HEK293 (cell line): ENCODE results near the gene KCNQ2.

Experiments
- CTCF ChIA-PET: fragments of 350-600 bp; formaldehyde crosslinking; extraction: SDS; loops from one replicate; lab custom pipeline; 2021; ENCODE audit warnings: antibody characterized with exemption; lab: Yijun Ruan, JAX
- POLR2A ChIA-PET: fragments of 300-600 bp; formaldehyde crosslinking; extraction: SDS; loops from one replicate; lab custom pipeline; 2020; ENCODE audit warnings: antibody characterized with exemption, inconsistent platforms; lab: Yijun Ruan, JAX
- H3K27ac ChIP-seq: fragments of 200-500 bp; sonication (Bioruptor generic); 2 replicates; pipeline ENCODE4 v1.5.1; 2014; ENCODE audit warnings: low read depth, low read length, control low read depth, inconsistent platforms; ENCODE audit errors: extremely low read depth
- H3K36me3 ChIP-seq, 2 experiments: fragments of 200-500 bp in 1 of 2; sonication (Bioruptor generic) in 1 of 2; 1 replicate in 1 of 2; 2 replicates in 1 of 2; pipeline ENCODE4 v1.5.1; 2014 to 2017; ENCODE audit warnings: inconsistent platforms in 2 of 2, low read length in 2 of 2; ENCODE audit not compliant: control insufficient read depth in 2 of 2, insufficient read depth in 1 of 2
- H3K4me1 ChIP-seq: fragments of 200-500 bp; sonication (Bioruptor generic); 2 replicates; pipeline ENCODE4 v1.5.1; 2014; ENCODE audit warnings: mild to moderate bottlenecking, low read length, inconsistent platforms; ENCODE audit not compliant: control insufficient read depth, insufficient read depth
- H3K4me3 ChIP-seq: 2 replicates; pipeline ENCODE4 v1.5.1; 2011; ENCODE audit warnings: low read depth, mild to moderate bottlenecking, control low read depth, low read length, moderate library complexity
- H3K9me3 ChIP-seq: fragments of 200-500 bp; sonication (Bioruptor generic); 2 replicates; pipeline ENCODE4 v1.5.1; 2014; ENCODE audit warnings: low read depth, low read length, inconsistent platforms; ENCODE audit not compliant: control insufficient read depth, insufficient read depth
- BCL11A ChIP-seq: fragments of 450-650 bp; formaldehyde crosslinking; IDR thresholded peaks from 2 replicates; pipeline ENCODE4 v1.5.1; 2016; ENCODE audit warnings: low read depth, missing biosample characterization, missing genetic modification characterization
- GLIS1 ChIP-seq: fragments of 450-650 bp; formaldehyde crosslinking; IDR thresholded peaks from 2 replicates; pipeline ENCODE4 v1.5.1; 2016; ENCODE audit warnings: missing biosample characterization, missing genetic modification characterization
- HOXC10 ChIP-seq: sonication (generic); formaldehyde crosslinking; IDR thresholded peaks from 2 replicates; pipeline ENCODE4 v1.8.1; 2023; ENCODE audit warnings: mild to moderate bottlenecking, missing genetic modification reagents
- KLF8 ChIP-seq: fragments of 450-650 bp; formaldehyde crosslinking; IDR thresholded peaks from 2 replicates; pipeline ENCODE4 v1.5.1; 2016; ENCODE audit warnings: missing biosample characterization, missing genetic modification characterization
- MEIS1 ChIP-seq: sonication (generic); formaldehyde crosslinking; IDR thresholded peaks from 2 replicates; pipeline ENCODE4 v1.8.1; 2022; ENCODE audit warnings: missing genetic modification reagents, mild to moderate bottlenecking, borderline replicate concordance
- OSR2 ChIP-seq: fragments of 450-650 bp; formaldehyde crosslinking; IDR thresholded peaks from 2 replicates; pipeline ENCODE4 v1.5.1; 2016; ENCODE audit warnings: missing biosample characterization, missing genetic modification characterization
- SCRT1 ChIP-seq: fragments of 450-650 bp; formaldehyde crosslinking; IDR thresholded peaks from 2 replicates; pipeline ENCODE4 v1.5.1; 2016; ENCODE audit warnings: missing biosample characterization, missing genetic modification characterization, borderline replicate concordance
- ZBTB17 ChIP-seq: fragments of 450-650 bp; formaldehyde crosslinking; IDR thresholded peaks from 2 replicates; pipeline ENCODE4 v1.5.1; 2016; ENCODE audit warnings: missing biosample characterization, missing genetic modification characterization
- ZEB2 ChIP-seq: fragments of 450-650 bp; formaldehyde crosslinking; IDR thresholded peaks from 2 replicates; pipeline ENCODE4 v1.5.1; 2016; ENCODE audit warnings: missing biosample characterization, missing genetic modification characterization
- ZFP41 ChIP-seq: fragments of 450-650 bp; formaldehyde crosslinking; IDR thresholded peaks from 2 replicates; pipeline ENCODE4 v1.5.1; 2016; ENCODE audit warnings: missing biosample characterization, missing genetic modification characterization, borderline replicate concordance
- ZNF140 ChIP-seq: fragments of 450-650 bp; formaldehyde crosslinking; IDR thresholded peaks from 2 replicates; pipeline ENCODE4 v1.5.1; 2016; ENCODE audit warnings: missing biosample characterization, missing genetic modification characterization
- ZNF221 ChIP-seq: fragments of 450-650 bp; formaldehyde crosslinking; IDR thresholded peaks from 2 replicates; pipeline ENCODE4 v1.5.1; 2017; ENCODE audit warnings: missing biosample characterization, missing genetic modification characterization, borderline replicate concordance
- ZNF239 ChIP-seq: fragments of 450-650 bp; formaldehyde crosslinking; IDR thresholded peaks from 2 replicates; pipeline ENCODE4 v1.5.1; 2016; ENCODE audit warnings: missing biosample characterization, missing genetic modification characterization
- ZNF394 ChIP-seq: fragments of 450-650 bp; formaldehyde crosslinking; IDR thresholded peaks from 2 replicates; pipeline ENCODE4 v1.5.1; 2016; ENCODE audit warnings: missing biosample characterization, missing genetic modification characterization, mild to moderate bottlenecking, moderate library complexity, borderline replicate concordance
- ZNF510 ChIP-seq: fragments of 450-650 bp; formaldehyde crosslinking; IDR thresholded peaks from 2 replicates; pipeline ENCODE4 v1.5.1; 2018; ENCODE audit warnings: mild to moderate bottlenecking, missing genetic modification characterization, missing biosample characterization; ENCODE audit not compliant: insufficient replicate concordance
- ZNF560 ChIP-seq: fragments of 450-650 bp; formaldehyde crosslinking; IDR thresholded peaks from 2 replicates; pipeline ENCODE4 v1.5.1; 2017; ENCODE audit warnings: missing biosample characterization, missing genetic modification characterization, borderline replicate concordance
- ZNF621 ChIP-seq: fragments of 450-650 bp; formaldehyde crosslinking; IDR thresholded peaks from 2 replicates; pipeline ENCODE4 v1.5.1; 2017; ENCODE audit warnings: missing biosample characterization, missing genetic modification characterization
- ZNF623 ChIP-seq: fragments of 450-650 bp; formaldehyde crosslinking; IDR thresholded peaks from 2 replicates; pipeline ENCODE4 v1.5.1; 2016; ENCODE audit warnings: missing biosample characterization, missing genetic modification characterization
- ZNF677 ChIP-seq: fragments of 450-650 bp; IDR thresholded peaks from 2 replicates; pipeline ENCODE4 v1.5.0; 2018; ENCODE audit warnings: missing biosample characterization, mild to moderate bottlenecking, missing genetic modification characterization, moderate library complexity
- ZNF777 ChIP-seq: fragments of 450-650 bp; formaldehyde crosslinking; IDR thresholded peaks from 2 replicates; pipeline ENCODE4 v1.5.1; 2017; ENCODE audit warnings: missing biosample characterization, missing genetic modification characterization, borderline replicate concordance
- ZNF837 ChIP-seq: fragments of 450-650 bp; formaldehyde crosslinking; IDR thresholded peaks from 2 replicates; pipeline ENCODE4 v1.5.1; 2016; ENCODE audit warnings: missing biosample characterization, missing genetic modification characterization
- ZNF843 ChIP-seq: fragments of 450-650 bp; formaldehyde crosslinking; IDR thresholded peaks from 2 replicates; pipeline ENCODE4 v1.5.1; 2016; ENCODE audit warnings: missing biosample characterization, missing genetic modification characterization
- TF ChIP-seq, protein P1 (sequence below): fragments of 450-650 bp; formaldehyde crosslinking; IDR thresholded peaks from 2 replicates; pipeline ENCODE4 v1.5.1; 2017; ENCODE audit warnings: missing biosample characterization, missing genetic modification characterization
- TF ChIP-seq, protein P2 (sequence below): fragments of 450-650 bp; formaldehyde crosslinking; IDR thresholded peaks from 2 replicates; pipeline ENCODE4 v1.5.1; 2016; ENCODE audit warnings: missing biosample characterization, missing genetic modification characterization
- TF ChIP-seq, protein P3 (sequence below): fragments of 450-650 bp; formaldehyde crosslinking; IDR thresholded peaks from 2 replicates; pipeline ENCODE4 v1.5.1; 2016; ENCODE audit warnings: missing biosample characterization, missing genetic modification characterization
- TF ChIP-seq, protein P4 (sequence below): fragments of 450-650 bp; formaldehyde crosslinking; IDR thresholded peaks from 2 replicates; pipeline ENCODE4 v1.5.1; 2016; ENCODE audit warnings: missing biosample characterization, missing genetic modification characterization

Gene KCNQ2

DNA sequence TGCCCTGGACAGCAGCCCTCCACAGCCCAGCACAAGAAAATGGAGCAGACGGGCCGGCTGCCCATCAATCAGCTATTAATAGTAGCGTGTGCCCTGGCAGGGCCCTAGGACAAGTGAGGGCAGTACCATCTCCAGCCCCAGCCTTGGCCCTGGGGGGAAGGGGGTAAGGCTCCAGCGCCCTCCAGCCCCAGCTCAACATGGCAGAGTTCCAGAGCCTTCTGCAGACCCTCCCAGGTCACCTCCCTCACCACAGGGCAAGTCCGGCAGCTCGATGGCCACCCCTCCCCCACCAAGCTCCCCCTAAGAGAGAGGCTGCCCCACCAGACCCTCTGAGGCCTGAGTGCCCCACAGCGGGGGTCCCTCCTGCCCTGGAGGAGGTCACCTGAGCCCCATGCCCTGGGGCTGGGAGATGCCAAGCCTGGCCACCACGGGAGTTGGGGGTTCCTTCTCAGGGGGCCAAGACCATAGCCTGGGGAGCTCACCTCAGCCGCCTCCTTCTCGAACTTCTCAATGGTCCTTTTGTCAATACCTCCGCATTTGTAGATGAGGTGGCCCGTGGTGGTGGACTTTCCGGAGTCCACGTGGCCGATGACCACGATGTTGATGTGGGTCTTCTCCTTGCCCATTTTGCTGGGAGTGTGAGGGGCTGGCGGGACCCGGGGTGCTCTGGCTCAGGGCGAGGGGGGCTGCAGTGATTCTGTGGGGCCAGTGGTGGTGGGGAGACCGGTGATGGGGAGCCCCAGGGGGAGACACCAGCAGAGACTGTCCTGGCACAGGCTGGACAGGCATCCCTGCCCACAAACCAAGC, 24.9 kb upstream of the KCNQ2 start (continued):
- TF ChIP-seq BCL11A (peak; percentile 17; the same call in 1 of the 2 replicates), KLF8 (tag by site-specific recombination) (no peak), GLIS1 (tag by site-specific recombination) (0 out of 2 replicates have a peak, but pooled peaks have one; percentile 5), OSR2 (no peak)
- TF ChIP-seq, protein P1, sequence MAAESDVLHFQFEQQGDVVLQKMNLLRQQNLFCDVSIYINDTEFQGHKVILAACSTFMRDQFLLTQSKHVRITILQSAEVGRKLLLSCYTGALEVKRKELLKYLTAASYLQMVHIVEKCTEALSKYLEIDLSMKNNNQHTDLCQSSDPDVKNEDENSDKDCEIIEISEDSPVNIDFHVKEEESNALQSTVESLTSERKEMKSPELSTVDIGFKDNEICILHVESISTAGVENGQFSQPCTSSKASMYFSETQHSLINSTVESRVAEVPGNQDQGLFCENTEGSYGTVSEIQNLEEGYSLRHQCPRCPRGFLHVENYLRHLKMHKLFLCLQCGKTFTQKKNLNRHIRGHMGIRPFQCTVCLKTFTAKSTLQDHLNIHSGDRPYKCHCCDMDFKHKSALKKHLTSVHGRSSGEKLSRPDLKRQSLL (tag by site-specific recombination): 0 out of 2 replicates have a peak, but pooled peaks have one; percentile 41
- TF ChIP-seq, all 188 proteins: peak for 6

DNA sequence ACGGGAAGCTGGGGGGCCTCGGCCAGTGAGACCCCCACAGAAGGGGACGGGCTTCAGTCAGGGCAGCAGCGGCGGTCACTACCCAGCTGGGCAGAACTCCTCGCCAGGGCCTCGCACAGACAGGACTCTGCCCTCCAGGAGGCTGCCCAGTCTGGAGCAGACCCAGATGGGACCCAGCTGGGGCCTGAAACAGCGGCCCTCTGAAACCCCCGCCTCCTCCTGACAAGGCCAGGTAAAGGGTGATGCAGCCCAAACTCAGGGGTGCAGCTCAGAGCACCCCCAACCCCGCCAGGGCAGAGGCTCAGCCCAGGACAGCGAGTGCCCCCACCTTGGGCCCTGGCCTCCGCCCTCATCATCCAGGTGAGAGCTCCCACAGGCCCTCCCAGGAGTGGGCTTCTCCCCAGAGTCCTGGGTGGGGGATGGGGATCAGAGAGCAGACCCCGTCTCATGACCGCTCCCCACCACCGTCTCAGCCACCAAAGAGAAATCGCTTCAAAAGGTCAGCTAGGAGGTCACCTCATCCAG, 24.2 kb upstream of the KCNQ2 start:
- CTCF ChIA-PET: interaction anchor here (0.5 to 1.8 kb wide), 14 partner anchors 12 to 484 kb away, joined by 3 to 12 read pairs (median 4); partner anchors contain the start of gene PPDPF
- POLR2A ChIA-PET: interaction anchor here (0.9 to 2.3 kb wide), 3 partner anchors 22 to 30 kb away, joined by 3 to 12 read pairs (median 3); partner anchors contain the start of gene PPDPF
- H3K9me3 ChIP-seq: no peaks in the 10 kb centered on the region
- TF ChIP-seq ZNF394 (tag by site-specific recombination) (peak; percentile 64; the same call in 1 of the 2 replicates), ZNF621 (tag by site-specific recombination) (no peak), ZNF777 (peak; percentile 55; the same call in 1 of the 2 replicates)
- H3K4me3 ChIP-seq: no peak overlapping the region
- H3K4me1 ChIP-seq: no peaks in the 10 kb centered on the region
- no peak overlapping the region for H3K27ac ChIP-seq
- peaks cover 11 to 54% of the 10 kb centered on the region in 2 experiments; a peak in 2 of 3 replicates for H3K36me3 ChIP-seq

DNA sequence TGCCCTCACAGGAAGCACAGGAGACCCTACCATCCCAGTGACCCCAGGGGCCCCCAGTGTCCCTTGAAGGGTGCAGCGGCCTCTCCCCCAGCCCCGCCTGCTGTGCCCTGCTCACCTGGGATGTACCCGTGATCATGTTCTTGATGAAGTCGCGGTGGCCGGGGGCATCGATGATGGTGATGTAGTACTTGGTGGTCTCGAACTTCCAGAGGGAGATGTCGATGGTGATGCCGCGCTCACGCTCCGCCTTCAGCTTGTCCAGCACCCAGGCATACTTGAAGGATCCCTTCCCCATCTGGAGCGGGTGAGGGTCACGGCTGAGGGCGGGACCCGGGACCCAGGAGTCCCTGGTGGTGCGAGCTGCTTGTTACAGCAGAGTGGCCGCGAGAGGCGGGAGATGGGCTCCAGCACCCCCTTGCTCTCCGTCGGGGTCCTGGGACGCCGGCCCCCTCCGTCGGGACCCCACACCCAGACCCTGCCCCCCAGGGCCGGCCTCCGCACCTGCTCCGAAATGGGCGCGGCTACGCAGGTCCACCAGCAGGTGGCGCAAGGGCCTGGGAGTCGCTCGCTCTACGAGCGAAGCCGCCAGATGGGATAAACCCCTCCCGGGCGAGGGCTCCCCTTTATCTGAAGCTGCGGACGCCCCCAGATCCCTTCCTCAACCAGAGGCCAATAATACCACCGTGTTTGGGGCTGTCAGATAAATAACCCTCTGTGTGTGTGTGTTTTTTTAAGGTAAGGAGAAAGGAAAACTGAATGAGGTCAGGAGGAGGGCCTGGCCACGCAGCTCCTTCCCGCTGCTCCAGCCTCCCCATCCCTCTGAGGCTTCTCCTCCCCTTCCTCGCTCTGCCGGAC, 23.5 kb upstream of the KCNQ2 start:
- no peaks in the 10 kb centered on the region for H3K9me3 ChIP-seq
- no peaks in the 10 kb centered on the region for H3K4me1 ChIP-seq
- CTCF ChIA-PET: interaction anchor here (0.6 to 1.8 kb wide), 12 partner anchors 12 to 63 kb away, joined by 3 to 12 read pairs (median 4); partner anchors contain the start of gene PPDPF
- POLR2A ChIA-PET: interaction anchor here (0.9 to 2.3 kb wide), 3 partner anchors 23 to 31 kb away, joined by 3 to 12 read pairs (median 3); partner anchors contain the start of gene PPDPF
- H3K36me3 ChIP-seq: peaks cover 13 to 61% of the 10 kb centered on the region in 2 experiments; a peak in 2 of 3 replicates
- H3K27ac ChIP-seq: no peak overlapping the region
- H3K4me3 ChIP-seq: no peak overlapping the region
- TF ChIP-seq ZNF837 (tag by site-specific recombination) (no peak), ZNF560 (tag by site-specific recombination) (no peak), HOXC10 (CRISPR knock-in tag) (no peak), ZNF221 (tag by site-specific recombination) (no peak), ZNF677 (tag by site-specific recombination) (no peak), ZNF140 (tag by site-specific recombination) (no peak), MEIS1 (no peak), ZNF843 (tag by site-specific recombination) (no peak), SCRT1 (tag by site-specific recombination) (no peak), ZBTB17 (tag by site-specific recombination) (peak; percentile 17; the same call in 1 of the 2 replicates), ZEB2 (tag by site-specific recombination) (no peak), ZNF623 (tag by site-specific recombination) (no peak), ZFP41 (no peak), ZNF239 (tag by site-specific recombination) (no peak), ZNF510 (tag by site-specific recombination) (no peak), GLIS1 (tag by site-specific recombination) (0 out of 2 replicates have a peak, but pooled peaks have one; percentile 52)
- TF ChIP-seq, protein P2, sequence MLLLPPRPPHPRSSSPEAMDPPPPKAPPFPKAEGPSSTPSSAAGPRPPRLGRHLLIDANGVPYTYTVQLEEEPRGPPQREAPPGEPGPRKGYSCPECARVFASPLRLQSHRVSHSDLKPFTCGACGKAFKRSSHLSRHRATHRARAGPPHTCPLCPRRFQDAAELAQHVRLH (tag by site-specific recombination): no peak
- TF ChIP-seq, protein P3, sequence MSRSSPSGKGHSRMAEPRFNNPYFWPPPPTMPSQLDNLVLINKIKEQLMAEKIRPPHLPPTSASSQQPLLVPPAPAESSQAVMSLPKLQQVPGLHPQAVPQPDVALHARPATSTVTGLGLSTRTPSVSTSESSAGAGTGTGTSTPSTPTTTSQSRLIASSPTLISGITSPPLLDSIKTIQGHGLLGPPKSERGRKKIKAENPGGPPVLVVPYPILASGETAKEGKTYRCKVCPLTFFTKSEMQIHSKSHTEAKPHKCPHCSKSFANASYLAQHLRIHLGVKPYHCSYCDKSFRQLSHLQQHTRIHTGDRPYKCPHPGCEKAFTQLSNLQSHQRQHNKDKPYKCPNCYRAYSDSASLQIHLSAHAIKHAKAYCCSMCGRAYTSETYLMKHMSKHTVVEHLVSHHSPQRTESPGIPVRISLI: no peak
- TF ChIP-seq, protein P4, sequence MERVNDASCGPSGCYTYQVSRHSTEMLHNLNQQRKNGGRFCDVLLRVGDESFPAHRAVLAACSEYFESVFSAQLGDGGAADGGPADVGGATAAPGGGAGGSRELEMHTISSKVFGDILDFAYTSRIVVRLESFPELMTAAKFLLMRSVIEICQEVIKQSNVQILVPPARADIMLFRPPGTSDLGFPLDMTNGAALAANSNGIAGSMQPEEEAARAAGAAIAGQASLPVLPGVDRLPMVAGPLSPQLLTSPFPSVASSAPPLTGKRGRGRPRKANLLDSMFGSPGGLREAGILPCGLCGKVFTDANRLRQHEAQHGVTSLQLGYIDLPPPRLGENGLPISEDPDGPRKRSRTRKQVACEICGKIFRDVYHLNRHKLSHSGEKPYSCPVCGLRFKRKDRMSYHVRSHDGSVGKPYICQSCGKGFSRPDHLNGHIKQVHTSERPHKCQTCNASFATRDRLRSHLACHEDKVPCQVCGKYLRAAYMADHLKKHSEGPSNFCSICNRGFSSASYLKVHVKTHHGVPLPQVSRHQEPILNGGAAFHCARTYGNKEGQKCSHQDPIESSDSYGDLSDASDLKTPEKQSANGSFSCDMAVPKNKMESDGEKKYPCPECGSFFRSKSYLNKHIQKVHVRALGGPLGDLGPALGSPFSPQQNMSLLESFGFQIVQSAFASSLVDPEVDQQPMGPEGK (tag by site-specific recombination): peak; percentile 46
